ENCODE data around the gene GALC.

Gene GALC

GRCh38 chr14:87916886-87917275 is 76.1 kb downstream of the GALC start:
- no peak overlapping the region for H3K4me3 ChIP-seq (ENCODE audit: low read depth, low read length)
- no peak for TF ChIP-seq CTCF (IDR thresholded peaks at IDR 0.05; ENCODE audit: insufficient read depth, low read depth, low read length, missing control alignments)
- no peak for DNase-seq (ENCODE audit: low read depth)

- no peak overlapping the region for H3K4me3 ChIP-seq (ENCODE audit: low read depth, low read length)
- no peak for DNase-seq (ENCODE audit: low read depth)
- no peak for TF ChIP-seq CTCF (IDR thresholded peaks at IDR 0.05; ENCODE audit: insufficient read depth, low read depth, low read length, missing control alignments)
These were observed 76.7 kb downstream of the GALC start for GRCh38 chr14:87916103-87916885.

- DNase-seq (ENCODE audit: low read depth), result no peak
- no peak for TF ChIP-seq CTCF (IDR thresholded peaks at IDR 0.05; ENCODE audit: insufficient read depth, low read depth, low read length, missing control alignments)
- no peak overlapping the region for H3K4me3 ChIP-seq (ENCODE audit: low read depth, low read length)
These were observed 84.4 kb downstream of the GALC start for GRCh38 chr14:87908550-87908949.

- H3K4me3 ChIP-seq (ENCODE audit: low read depth, low read length), result no peak overlapping the region
- no peak for TF ChIP-seq CTCF (IDR thresholded peaks at IDR 0.05; ENCODE audit: insufficient read depth, low read depth, low read length, missing control alignments)
- DNase-seq (ENCODE audit: low read depth), result no peak
These were observed 91.3 kb downstream of the GALC start for GRCh38 chr14:87901652-87902051.

- TF ChIP-seq CTCF (IDR thresholded peaks at IDR 0.05; ENCODE audit: insufficient read depth, low read depth, low read length, missing control alignments), result no peak
- no peak for DNase-seq (ENCODE audit: low read depth)
- no peak overlapping the region for H3K4me3 ChIP-seq (ENCODE audit: low read depth, low read length)
These were observed 91.7 kb downstream of the GALC start for GRCh38 chr14:87901236-87901635.

GRCh38 chr14:87899228-87899627 is 93.8 kb downstream of the GALC start:
- H3K4me3 ChIP-seq (ENCODE audit: low read depth, low read length), result no peak overlapping the region
- no peak for TF ChIP-seq CTCF (IDR thresholded peaks at IDR 0.05; ENCODE audit: insufficient read depth, low read depth, low read length, missing control alignments)
- DNase-seq (ENCODE audit: low read depth), result no peak

GRCh38 chr14:87898301-87898700 is 94.7 kb downstream of the GALC start:
- no peak overlapping the region for H3K4me3 ChIP-seq (ENCODE audit: low read depth, low read length)
- no peak for DNase-seq (ENCODE audit: low read depth)
- TF ChIP-seq CTCF (IDR thresholded peaks at IDR 0.05; ENCODE audit: insufficient read depth, low read depth, low read length, missing control alignments), result no peak

All from GM12865 (cell line).